A549 (cell line): ENCODE data around the gene ZFHX3.

Source experiments
- CTCF ChIP-seq: fragments of >200 bp; sonication (Bioruptor Twin); formaldehyde crosslinking; IDR thresholded peaks from 3 replicates; pipeline ENCODE4 v1.5.1; 2016
- MAX ChIP-seq: IDR thresholded peaks from 2 replicates; pipeline ENCODE4 v1.6.1; 2012
- USF2 ChIP-seq: fragments of 450-650 bp; IDR thresholded peaks from 2 replicates; pipeline ENCODE4 v1.6.1; 2014; ENCODE audit warnings: antibody characterized with exemption

GRCh38 chr16:72854267-72854959 is 193.5 kb downstream of the ZFHX3 start:
- TF ChIP-seq MAX (no peak), CTCF (no peak), USF2 (no peak)
